Measurements from ENCODE around the gene CCDC86. TPM values are rescaled to one million over a fixed set of nuclear protein-coding genes. Genes with fewer than 3 reads are reported as not detected.
A peak's percentile ranks its signal among the peaks of the same experiment; 100 is the strongest.

The CCDC86 gene
- total RNA-seq, 3 donors from 2014 or later: 8.8 to 14.9 (median 14.7) TPM

DNA sequence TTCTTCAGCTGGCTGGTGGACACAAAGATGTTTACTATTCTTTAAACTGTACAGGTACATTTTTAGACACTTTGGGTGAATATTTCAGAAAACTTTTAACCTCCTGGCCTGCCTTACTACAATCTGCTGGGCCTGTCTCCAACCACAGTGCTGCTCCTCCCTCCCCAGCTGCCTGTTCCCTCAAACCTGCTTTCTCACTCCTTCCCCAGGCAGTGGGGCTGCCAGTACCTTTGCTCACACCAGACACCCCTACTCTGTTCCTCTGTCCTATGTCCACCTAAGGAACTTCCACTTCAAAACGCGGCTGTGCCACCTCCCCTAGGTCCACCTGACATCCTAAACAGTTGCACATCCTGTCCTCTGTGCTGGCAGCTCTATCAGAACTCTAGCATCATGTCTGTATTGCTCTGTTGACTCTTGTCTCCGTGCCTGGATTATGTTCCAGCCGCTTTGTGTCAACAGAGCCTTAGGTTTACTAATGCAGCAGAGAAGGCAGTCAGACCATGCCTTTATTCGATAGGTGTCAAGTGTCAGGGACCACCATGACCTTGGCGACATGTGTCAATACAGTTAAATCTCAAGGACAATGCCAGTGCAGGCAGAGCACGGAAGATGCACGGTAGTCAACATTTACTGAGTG lies 38.9 kb downstream of the CCDC86 start:
- intact Hi-C loops (cut with DNase I, micrococcal nuclease): no loop called here
- no peak overlapping the region for H3K4me3 ChIP-seq
- no peak for ATAC-seq

DNA sequence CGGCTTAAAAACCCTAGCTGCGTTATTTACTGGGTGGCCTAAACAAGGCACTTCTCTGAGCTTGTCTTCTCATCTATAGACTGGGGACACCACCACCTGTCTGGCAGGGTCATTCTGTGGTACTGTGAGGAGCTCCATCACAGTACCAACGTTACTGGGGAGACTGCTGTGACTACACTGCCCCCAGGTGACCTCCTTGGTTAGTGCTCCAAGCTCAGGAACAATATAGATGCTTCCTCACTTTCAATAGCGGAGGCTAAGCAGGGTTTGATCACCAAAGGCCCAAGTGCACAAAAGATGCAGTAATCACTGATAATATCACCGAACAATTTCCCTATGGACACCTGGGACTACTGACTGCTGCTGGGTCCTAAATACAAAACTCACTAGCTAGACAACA lies 45.6 kb downstream of the CCDC86 start:
- Histone ChIP-seq H3K4me1 (ENCODE audit: low read depth) (no peaks in the 10 kb centered on the region), H3K4me3 (no peak overlapping the region), H3K9me3 (no peaks in the 10 kb centered on the region), H3K36me3 (ENCODE audit: low read depth) (no peaks in the 10 kb centered on the region)
- TF ChIP-seq, protein P1, sequence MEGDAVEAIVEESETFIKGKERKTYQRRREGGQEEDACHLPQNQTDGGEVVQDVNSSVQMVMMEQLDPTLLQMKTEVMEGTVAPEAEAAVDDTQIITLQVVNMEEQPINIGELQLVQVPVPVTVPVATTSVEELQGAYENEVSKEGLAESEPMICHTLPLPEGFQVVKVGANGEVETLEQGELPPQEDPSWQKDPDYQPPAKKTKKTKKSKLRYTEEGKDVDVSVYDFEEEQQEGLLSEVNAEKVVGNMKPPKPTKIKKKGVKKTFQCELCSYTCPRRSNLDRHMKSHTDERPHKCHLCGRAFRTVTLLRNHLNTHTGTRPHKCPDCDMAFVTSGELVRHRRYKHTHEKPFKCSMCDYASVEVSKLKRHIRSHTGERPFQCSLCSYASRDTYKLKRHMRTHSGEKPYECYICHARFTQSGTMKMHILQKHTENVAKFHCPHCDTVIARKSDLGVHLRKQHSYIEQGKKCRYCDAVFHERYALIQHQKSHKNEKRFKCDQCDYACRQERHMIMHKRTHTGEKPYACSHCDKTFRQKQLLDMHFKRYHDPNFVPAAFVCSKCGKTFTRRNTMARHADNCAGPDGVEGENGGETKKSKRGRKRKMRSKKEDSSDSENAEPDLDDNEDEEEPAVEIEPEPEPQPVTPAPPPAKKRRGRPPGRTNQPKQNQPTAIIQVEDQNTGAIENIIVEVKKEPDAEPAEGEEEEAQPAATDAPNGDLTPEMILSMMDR (IDR thresholded peaks at IDR 0.05): peak; percentile 19
- DNase-seq (peak in 2 of 3 donors; percentile 67 to 81), ATAC-seq (peak; percentile 91)
- intact Hi-C loops (cut with DNase I, micrococcal nuclease): loop anchor here in 1 of 2 donors (5.0 kb wide), 1 partner anchor 55 kb away; no protein-coding TSS in a partner anchor

More for the DNA sequence above, 38.9 kb downstream of the CCDC86 start:
- Histone ChIP-seq H3K36me3 (ENCODE audit: low read depth) (no peaks in the 10 kb centered on the region), H3K4me1 (ENCODE audit: low read depth) (no peaks in the 10 kb centered on the region), H3K9me3 (no peaks in the 10 kb centered on the region)
- TF ChIP-seq, protein P1 (IDR thresholded peaks at IDR 0.05): no peak
- DNase-seq: peak in 1 of 3 donors; percentile 7

DNA sequence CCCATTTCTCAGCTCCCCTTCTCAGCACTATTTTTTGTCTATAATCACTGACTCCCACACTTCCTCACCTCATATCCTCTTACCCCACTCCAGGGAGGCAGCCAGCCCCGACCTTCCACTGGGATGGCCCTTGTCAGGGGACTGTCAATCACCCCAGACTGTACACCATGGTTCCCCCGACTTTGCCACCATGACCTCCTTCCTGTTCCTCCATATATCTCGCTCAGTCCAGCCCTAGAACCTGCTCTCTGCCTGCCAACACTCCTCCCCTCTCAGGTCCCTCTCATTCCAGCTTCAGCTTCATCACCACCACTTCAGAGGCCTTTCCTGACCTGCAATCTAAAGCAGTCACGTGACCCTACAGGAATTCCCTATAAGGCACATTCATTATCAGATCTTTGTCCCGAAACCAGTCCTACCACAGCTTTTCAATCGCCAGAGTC lies 48.0 kb downstream of the CCDC86 start:
- no peaks in the 10 kb centered on the region for H3K9me3 ChIP-seq
- ATAC-seq (peak; percentile 44), DNase-seq (no peak)
- no peaks in the 10 kb centered on the region for H3K4me1 ChIP-seq (ENCODE audit: low read depth)
- H3K4me3 ChIP-seq: no peak overlapping the region
- TF ChIP-seq, protein P1 (IDR thresholded peaks at IDR 0.05): no peak
- intact Hi-C loops (cut with DNase I, micrococcal nuclease): loop anchor here in 1 of 2 donors (5.0 kb wide), 1 partner anchor 58 kb away; no protein-coding TSS in a partner anchor
- no peaks in the 10 kb centered on the region for H3K36me3 ChIP-seq (ENCODE audit: low read depth)

DNA sequence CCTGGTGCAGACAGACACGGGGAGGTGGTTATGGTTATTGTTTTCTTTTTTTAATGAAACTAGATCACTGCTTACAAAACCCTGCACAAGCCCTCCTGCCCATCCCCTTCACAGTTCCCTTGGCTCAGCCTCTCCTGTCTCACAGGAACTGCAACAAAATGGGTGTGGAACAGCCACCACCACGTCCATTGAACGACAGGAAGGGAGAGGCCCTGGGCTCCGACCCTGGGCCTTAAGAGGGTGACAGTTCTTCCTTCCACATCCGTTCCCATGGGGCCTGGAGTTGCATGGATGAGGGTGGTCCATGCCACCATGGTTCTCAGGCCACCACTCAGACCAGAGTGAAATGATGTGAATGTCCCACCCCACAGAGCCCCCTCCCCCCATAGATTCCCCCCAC lies 48.8 kb downstream of the CCDC86 start:
- TF ChIP-seq, protein P1 (IDR thresholded peaks at IDR 0.05): no peak
- Histone ChIP-seq H3K4me3 (no peak overlapping the region), H3K36me3 (ENCODE audit: low read depth) (no peaks in the 10 kb centered on the region), H3K4me1 (ENCODE audit: low read depth) (no peaks in the 10 kb centered on the region), H3K9me3 (no peaks in the 10 kb centered on the region)
- ATAC-seq (no peak), DNase-seq (no peak)
- intact Hi-C loops (cut with DNase I, micrococcal nuclease): no loop called here

DNA sequence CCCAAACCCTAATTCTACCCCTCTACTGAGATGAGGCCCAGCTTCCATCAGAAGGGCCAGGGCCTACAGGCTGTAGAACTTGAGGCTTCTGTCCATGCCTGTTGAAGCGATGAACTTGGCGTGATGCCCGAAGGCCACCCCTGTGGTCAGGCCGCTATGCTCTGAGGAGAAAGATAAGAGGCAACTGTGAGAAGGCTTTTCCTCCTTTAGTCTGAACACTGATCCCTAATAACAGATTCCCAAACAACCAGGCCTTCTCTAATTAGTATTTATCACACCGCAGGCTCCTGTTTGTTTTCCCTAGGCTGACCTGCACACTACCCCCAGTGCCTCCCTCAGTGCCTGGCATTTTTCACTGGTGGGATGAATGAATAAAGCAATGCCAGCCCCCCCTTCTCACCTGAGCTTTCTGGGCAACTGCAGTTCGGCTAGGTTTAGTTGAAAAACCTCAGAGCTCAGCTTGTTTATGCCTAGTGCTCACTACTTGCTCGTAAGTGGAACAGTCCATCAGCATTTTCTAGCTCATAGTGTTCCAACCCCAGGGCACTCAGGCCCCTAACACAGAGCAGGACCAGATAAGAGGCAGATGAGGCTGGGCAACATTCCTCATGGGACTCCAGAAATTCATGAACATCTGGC lies 49.3 kb downstream of the CCDC86 start:
- intact Hi-C loops (cut with DNase I, micrococcal nuclease): no loop called here
- TF ChIP-seq, protein P1 (IDR thresholded peaks at IDR 0.05): no peak
- no peak overlapping the region for H3K4me3 ChIP-seq
- H3K4me1 ChIP-seq (ENCODE audit: low read depth): no peaks in the 10 kb centered on the region
- no peak for ATAC-seq
- H3K36me3 ChIP-seq (ENCODE audit: low read depth): no peaks in the 10 kb centered on the region
- DNase-seq: no peak
- H3K9me3 ChIP-seq: no peaks in the 10 kb centered on the region
